ENCODE results near the gene ARHGEF17. TPM values are rescaled to one million over a fixed set of nuclear protein-coding genes. Genes with fewer than 3 reads are reported as not detected.
A peak's percentile ranks its signal among the peaks of the same experiment; 100 is the strongest.

ARHGEF17 gene
- total and polyA plus RNA-seq, 2 of the 13 experiments (the other 11 are each of a cell fraction or from before 2014, with no cell fraction given), result 10.7 to 28.8 TPM

GRCh38 chr11:73376803-73377629 lies 68.9 kb downstream of the ARHGEF17 start (continued):
- no peak for TF ChIP-seq DBP (CRISPR knock-in tag; IDR thresholded peaks at IDR 0.05; ENCODE audit: not compliant biosample characterization)
- TF ChIP-seq CERS6 (CRISPR knock-in tag; IDR thresholded peaks at IDR 0.05), result no peak
- TF ChIP-seq POLR2AphosphoS5 (IDR thresholded peaks at IDR 0.05; ENCODE audit: low read depth, low read length), result no peak; the same call in 1 of the 2 replicates
- TF ChIP-seq ISL2 (CRISPR knock-in tag; IDR thresholded peaks at IDR 0.05), result no peak
- no peak for TF ChIP-seq IRX3 (CRISPR knock-in tag; IDR thresholded peaks at IDR 0.05; ENCODE audit: borderline replicate concordance, low read depth)
- no peak for TF ChIP-seq FOXK2 (IDR thresholded peaks at IDR 0.05)
- peak; percentile 52 to 66; a peak in 3 of 4 replicates for TF ChIP-seq POLR2A (IDR thresholded peaks at IDR 0.05; ENCODE audit: insufficient read depth in 1 of 2, low read depth in 2 of 2, low read length in 2 of 2)
- no peak for TF ChIP-seq ZNF878 (CRISPR knock-in tag; IDR thresholded peaks at IDR 0.05)
- TF ChIP-seq, protein P1, sequence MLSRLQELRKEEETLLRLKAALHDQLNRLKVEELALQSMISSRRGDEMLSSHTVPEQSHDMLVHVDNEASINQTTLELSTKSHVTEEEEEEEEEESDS (CRISPR knock-in tag; IDR thresholded peaks at IDR 0.05; ENCODE audit: borderline replicate concordance), result no peak
- TF ChIP-seq ZNF44 (CRISPR knock-in tag; IDR thresholded peaks at IDR 0.05), result no peak
- no peak for TF ChIP-seq ARNT2 (CRISPR knock-in tag; IDR thresholded peaks at IDR 0.05; ENCODE audit: low read depth)
- TF ChIP-seq SUZ12 (IDR thresholded peaks at IDR 0.05; ENCODE audit: low read depth, low read length), result no peak
- no peak for TF ChIP-seq ZNF570 (CRISPR knock-in tag; IDR thresholded peaks at IDR 0.05; ENCODE audit: borderline replicate concordance)
- TF ChIP-seq CCAR2 (optimal IDR thresholded peaks at IDR 0.05; ENCODE audit: low read depth, low read length), result no peak
- TF ChIP-seq, protein P2, sequence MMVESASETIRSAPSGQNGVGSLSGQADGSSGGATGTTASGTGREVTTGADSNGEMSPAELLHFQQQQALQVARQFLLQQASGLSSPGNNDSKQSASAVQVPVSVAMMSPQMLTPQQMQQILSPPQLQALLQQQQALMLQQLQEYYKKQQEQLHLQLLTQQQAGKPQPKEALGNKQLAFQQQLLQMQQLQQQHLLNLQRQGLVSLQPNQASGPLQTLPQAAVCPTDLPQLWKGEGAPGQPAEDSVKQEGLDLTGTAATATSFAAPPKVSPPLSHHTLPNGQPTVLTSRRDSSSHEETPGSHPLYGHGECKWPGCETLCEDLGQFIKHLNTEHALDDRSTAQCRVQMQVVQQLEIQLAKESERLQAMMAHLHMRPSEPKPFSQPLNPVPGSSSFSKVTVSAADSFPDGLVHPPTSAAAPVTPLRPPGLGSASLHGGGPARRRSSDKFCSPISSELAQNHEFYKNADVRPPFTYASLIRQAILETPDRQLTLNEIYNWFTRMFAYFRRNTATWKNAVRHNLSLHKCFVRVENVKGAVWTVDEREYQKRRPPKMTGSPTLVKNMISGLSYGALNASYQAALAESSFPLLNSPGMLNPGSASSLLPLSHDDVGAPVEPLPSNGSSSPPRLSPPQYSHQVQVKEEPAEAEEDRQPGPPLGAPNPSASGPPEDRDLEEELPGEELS (CRISPR knock-in tag; IDR thresholded peaks at IDR 0.05), result no peak
- TF ChIP-seq ZNF160 (CRISPR knock-in tag; IDR thresholded peaks at IDR 0.05), result no peak
- no peak for TF ChIP-seq KAT8 (CRISPR knock-in tag; IDR thresholded peaks at IDR 0.05)
- TF ChIP-seq RCOR2 (CRISPR knock-in tag; IDR thresholded peaks at IDR 0.05), result no peak
- TF ChIP-seq ZNF430 (CRISPR knock-in tag; IDR thresholded peaks at IDR 0.05), result peak; percentile 28; the same call in 1 of the 2 replicates
- no peak for TF ChIP-seq ZNF274 (CRISPR knock-in tag; IDR thresholded peaks at IDR 0.05)
- no peak for TF ChIP-seq ZNF552 (CRISPR knock-in tag; IDR thresholded peaks at IDR 0.05; ENCODE audit: borderline replicate concordance)
- TF ChIP-seq DNMT1 (CRISPR knock-in tag; IDR thresholded peaks at IDR 0.05), result no peak
- TF ChIP-seq KLF15 (CRISPR knock-in tag; IDR thresholded peaks at IDR 0.05; ENCODE audit: borderline replicate concordance), result no peak
- TF ChIP-seq GTF2F1 (IDR thresholded peaks at IDR 0.05; ENCODE audit: low read length), result no peak
- no peak for TF ChIP-seq PCBP1 (IDR thresholded peaks at IDR 0.05; ENCODE audit: borderline replicate concordance, low read depth, low read length)
- TF ChIP-seq, protein P3, sequence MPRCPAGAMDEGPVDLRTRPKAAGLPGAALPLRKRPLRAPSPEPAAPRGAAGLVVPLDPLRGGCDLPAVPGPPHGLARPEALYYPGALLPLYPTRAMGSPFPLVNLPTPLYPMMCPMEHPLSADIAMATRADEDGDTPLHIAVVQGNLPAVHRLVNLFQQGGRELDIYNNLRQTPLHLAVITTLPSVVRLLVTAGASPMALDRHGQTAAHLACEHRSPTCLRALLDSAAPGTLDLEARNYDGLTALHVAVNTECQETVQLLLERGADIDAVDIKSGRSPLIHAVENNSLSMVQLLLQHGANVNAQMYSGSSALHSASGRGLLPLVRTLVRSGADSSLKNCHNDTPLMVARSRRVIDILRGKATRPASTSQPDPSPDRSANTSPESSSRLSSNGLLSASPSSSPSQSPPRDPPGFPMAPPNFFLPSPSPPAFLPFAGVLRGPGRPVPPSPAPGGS (CRISPR knock-in tag; IDR thresholded peaks at IDR 0.05), result no peak; the same call in 1 of the 2 replicates
- TF ChIP-seq ZNF557 (CRISPR knock-in tag; IDR thresholded peaks at IDR 0.05), result no peak
- peak; percentile 29; the same call in 1 of the 2 replicates for TF ChIP-seq GATAD2A (CRISPR knock-in tag; IDR thresholded peaks at IDR 0.05)

Measured in HepG2 (cell line).